ENCODE data around the gene FAM186B.
"Not testable (repeated sequence)": the region's sequence is repeated elsewhere in the genome, so short reads cannot be mapped to it uniquely, and the experiment has no call there.

FAM186B gene, protein sequence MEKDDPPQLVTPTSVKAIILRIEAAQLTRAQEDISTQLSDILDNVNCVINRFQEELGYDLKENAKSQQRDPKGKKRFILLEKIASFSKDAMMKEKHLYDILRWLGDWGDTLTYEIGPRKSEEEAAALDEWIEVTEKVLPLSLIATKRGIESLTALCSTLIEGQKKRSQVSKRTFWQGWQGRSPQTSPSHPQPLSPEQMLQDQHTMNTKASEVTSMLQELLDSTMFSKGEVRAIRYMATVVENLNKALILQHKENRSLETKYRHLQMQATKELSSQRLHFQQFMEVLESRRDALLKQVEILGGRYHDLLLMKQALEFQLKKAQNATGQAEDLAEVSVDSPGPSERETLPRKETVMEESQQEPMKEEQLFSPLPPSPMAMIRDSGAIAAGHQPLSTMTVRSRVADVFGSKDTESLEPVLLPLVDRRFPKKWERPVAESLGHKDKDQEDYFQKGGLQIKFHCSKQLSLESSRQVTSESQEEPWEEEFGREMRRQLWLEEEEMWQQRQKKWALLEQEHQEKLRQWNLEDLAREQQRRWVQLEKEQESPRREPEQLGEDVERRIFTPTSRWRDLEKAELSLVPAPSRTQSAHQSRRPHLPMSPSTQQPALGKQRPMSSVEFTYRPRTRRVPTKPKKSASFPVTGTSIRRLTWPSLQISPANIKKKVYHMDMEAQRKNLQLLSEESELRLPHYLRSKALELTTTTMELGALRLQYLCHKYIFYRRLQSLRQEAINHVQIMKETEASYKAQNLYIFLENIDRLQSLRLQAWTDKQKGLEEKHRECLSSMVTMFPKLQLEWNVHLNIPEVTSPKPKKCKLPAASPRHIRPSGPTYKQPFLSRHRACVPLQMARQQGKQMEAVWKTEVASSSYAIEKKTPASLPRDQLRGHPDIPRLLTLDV

DNA sequence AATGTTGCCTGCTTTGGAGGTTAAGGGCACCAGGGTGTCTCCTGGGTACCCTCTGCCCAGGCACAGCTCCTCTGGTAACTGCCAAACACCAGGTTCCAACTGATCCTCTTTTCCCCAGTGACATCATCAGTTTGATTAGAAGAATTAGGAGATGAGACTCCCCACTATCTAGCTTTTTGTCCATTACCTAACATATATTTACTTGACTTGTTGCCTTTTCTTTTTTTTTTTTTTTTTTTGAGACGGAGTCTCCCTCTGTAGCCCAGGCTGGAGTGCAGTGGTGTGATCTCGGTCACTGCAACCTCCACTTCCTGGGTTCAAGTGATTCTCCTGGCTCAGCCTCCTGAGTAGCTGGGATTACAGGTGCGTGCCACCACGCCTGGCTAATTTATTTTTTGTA, at the start of gene FAM186B:
TSS of gene FAM186B (minus strand) at position 101 of the 400 bp plus-strand sequence. CDS start 162 bp downstream, outside the sequence.
- in situ Hi-C loops (cut with MboI; ENCODE audit: low sequenced_read_pairs, unreplicated experiment); DNase-seq (ENCODE audit: low spot score): not testable (repeated sequence)

DNA sequence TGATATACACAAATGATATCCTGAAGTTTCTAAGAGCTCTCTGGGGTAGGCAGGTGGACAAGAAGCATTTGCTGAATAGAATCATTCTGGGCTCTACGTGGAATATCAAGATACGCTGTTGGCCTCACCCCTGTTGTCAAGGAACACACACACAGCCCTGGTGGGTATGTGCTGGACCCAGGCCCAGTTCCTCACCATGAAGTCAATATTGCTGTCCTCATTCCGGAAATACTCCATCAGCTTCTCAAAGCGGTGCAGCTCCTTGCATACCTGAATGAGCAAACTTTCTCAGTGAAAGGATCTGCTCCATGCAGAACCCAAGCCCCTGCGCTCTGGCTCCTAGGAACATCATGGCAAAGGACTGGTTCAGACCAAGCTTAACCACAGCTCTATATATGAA, 49.3 kb upstream of the FAM186B start:
- TF ChIP-seq, protein P1, sequence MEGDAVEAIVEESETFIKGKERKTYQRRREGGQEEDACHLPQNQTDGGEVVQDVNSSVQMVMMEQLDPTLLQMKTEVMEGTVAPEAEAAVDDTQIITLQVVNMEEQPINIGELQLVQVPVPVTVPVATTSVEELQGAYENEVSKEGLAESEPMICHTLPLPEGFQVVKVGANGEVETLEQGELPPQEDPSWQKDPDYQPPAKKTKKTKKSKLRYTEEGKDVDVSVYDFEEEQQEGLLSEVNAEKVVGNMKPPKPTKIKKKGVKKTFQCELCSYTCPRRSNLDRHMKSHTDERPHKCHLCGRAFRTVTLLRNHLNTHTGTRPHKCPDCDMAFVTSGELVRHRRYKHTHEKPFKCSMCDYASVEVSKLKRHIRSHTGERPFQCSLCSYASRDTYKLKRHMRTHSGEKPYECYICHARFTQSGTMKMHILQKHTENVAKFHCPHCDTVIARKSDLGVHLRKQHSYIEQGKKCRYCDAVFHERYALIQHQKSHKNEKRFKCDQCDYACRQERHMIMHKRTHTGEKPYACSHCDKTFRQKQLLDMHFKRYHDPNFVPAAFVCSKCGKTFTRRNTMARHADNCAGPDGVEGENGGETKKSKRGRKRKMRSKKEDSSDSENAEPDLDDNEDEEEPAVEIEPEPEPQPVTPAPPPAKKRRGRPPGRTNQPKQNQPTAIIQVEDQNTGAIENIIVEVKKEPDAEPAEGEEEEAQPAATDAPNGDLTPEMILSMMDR (IDR thresholded peaks at IDR 0.05; ENCODE audit: borderline replicate concordance, control extremely low read depth, extremely low read depth, insufficient read depth, missing control alignments) = no peak
- DNase-seq (ENCODE audit: low spot score) = no peak
- in situ Hi-C loops (cut with MboI; ENCODE audit: low sequenced_read_pairs, unreplicated experiment) = no loop called here

DNA sequence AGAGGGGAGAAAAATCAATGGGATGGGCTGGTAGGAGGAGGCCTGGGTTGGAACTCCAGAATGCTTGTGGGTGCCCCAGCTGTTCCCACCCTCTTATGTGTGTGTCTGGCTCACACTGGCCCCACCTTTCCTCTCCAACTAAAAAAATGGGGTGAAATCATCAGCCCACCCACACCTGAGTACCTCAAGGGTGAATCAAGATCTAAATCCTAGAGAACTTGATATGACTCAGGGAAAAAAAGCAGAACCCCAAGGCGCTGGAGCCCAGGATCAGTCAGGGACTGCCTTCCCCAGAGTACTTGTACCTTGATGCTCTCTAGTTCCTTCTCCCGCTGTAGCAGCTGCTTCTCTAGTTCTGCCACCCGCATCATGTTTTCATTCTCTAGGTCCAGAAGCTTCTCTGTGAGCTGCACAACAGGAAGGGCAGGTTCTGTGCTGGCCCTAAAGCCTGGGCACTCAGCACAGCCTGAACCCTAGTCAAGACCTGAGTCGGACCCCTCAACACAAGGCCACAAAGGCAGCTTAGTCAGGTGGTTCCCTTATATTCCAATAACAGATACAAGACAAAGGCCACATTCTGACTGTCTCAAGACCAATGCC, 47.6 kb upstream of the FAM186B start:
- in situ Hi-C loops (cut with MboI; ENCODE audit: low sequenced_read_pairs, unreplicated experiment) = no loop called here
- TF ChIP-seq, protein P1 (IDR thresholded peaks at IDR 0.05; ENCODE audit: borderline replicate concordance, control extremely low read depth, extremely low read depth, insufficient read depth, missing control alignments) = no peak
- DNase-seq (ENCODE audit: low spot score) = no peak

DNA sequence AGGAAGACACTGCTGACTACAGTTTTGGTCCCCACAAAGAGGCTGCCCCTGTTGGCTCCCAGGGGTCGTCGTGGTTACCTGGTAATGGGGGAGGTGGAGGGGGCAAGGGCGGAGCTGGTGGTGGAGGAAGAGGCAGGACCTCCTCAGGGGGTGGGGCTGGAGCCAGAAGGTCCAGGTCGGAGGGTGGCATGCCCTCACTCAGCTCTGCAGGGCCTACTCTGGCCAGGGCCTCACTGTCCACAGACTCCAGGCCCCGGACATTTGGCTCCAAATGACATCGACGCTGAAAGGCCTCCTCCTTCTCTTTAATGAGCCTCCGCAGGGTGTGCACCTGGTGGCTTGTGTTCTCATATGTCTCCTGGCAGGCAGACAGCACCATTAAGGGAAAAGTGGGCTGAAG, 46.4 kb upstream of the FAM186B start:
- in situ Hi-C loops (cut with MboI; ENCODE audit: low sequenced_read_pairs, unreplicated experiment) = no loop called here
- TF ChIP-seq, protein P1 (IDR thresholded peaks at IDR 0.05; ENCODE audit: borderline replicate concordance, control extremely low read depth, extremely low read depth, insufficient read depth, missing control alignments) = no peak
- DNase-seq (ENCODE audit: low spot score) = no peak

DNA sequence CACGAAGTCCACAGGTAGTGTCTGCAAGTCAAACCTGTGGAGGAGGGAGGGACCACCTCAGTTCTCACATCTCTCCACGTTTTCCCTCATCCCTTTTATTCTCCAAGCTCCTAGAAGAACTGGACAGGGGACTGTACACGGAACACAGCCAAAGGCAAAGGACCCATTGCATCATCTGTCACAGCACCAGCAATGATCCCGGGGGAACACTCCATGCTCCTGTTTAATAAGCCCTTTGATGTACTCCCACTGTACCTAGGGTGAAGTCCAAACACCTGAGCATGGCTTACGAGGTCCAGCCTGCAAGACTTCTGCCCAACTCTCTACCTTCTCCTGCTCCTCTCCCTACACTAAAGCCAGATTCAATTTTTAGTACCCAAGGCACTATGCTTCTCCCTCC, 44.5 kb upstream of the FAM186B start:
- in situ Hi-C loops (cut with MboI; ENCODE audit: low sequenced_read_pairs, unreplicated experiment) = no loop called here
- TF ChIP-seq, protein P1 (IDR thresholded peaks at IDR 0.05; ENCODE audit: borderline replicate concordance, control extremely low read depth, extremely low read depth, insufficient read depth, missing control alignments) = no peak
- DNase-seq (ENCODE audit: low spot score) = no peak

DNA sequence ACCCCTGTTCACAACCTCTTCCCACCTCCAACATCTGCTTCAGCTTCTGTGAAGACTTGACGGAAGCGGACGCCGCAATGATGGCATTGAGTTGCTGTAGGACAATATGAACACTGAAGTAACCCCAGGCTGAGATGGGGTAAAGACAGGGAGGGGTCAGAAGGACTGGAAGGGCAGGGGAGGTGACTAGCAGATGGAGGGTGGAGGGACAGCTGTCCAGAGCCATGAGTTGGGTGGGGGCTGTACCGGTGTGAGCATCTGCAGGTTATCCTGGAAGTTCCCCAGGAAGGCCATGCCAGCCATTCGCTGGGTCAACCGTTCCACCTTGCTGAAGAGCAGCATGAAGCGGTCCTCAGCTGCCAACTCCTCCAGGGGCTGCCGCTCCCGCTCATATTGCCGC, 44.0 kb upstream of the FAM186B start:
- in situ Hi-C loops (cut with MboI; ENCODE audit: low sequenced_read_pairs, unreplicated experiment) = no loop called here
- TF ChIP-seq, protein P1 (IDR thresholded peaks at IDR 0.05; ENCODE audit: borderline replicate concordance, control extremely low read depth, extremely low read depth, insufficient read depth, missing control alignments) = no peak

More for the DNA sequence above, 44.0 kb upstream of the FAM186B start:
- no peak for DNase-seq (ENCODE audit: low spot score)

Data from GM13976 (cell line).